Lower leg skin (tissue), 4 donors: ENCODE results near the gene PDE1A. TPM values are rescaled to one million over a fixed set of nuclear protein-coding genes. Genes with fewer than 3 reads are reported as not detected.

ENCODE experiments used
- DNase-seq, 2 donors: peaks; one replicate each; pipeline ENCODE4 v3.0.0-alpha.2; 2019; ENCODE audit warnings: low spot score in 2 of 2
- H3K4me3 ChIP-seq: fragments of 200-600 bp; sonication (generic); 2 replicates; pipeline ENCODE4 v1.5.1; 2017; ENCODE audit warnings: mild to moderate bottlenecking, low read depth; ENCODE audit not compliant: poor library complexity, severe bottlenecking
- POLR2A ChIP-seq, 2 donors: fragments of 450-650 bp; IDR thresholded peaks; one replicate each; pipeline ENCODE4 v1.6.1; 2016 to 2017; ENCODE audit warnings: antibody characterized with exemption in 2 of 2, mild to moderate bottlenecking in 1 of 2, moderate library complexity in 1 of 2
- WGBS, 2 donors: methylation state at CpG; one replicate each; pipeline ENCODE4 v1.1.5; 2018; 5-methylcytosine and 5-hydroxymethylcytosine counted together
- intact Hi-C: fragments of 100-400 bp; cut with DNase I; formaldehyde crosslinking; loops from one replicate; pipeline ENCODE4 v1.15.0; 2023; ENCODE audit warnings: low total_unique reads
- total RNA-seq, 4 donors: library from RNA; depleted of rRNA; stranded (reverse); fragments of >200 nt; gene quantifications; one replicate each; pipeline ENCODE4 v1.1.0, GENCODE V29; 2016
- TF ChIP-seq, protein P1 (sequence below), 3 donors: fragments of 450-650 bp; IDR thresholded peaks; one replicate each; pipeline ENCODE4 v1.5.1; 2016; ENCODE audit warnings: antibody characterized with exemption in 3 of 3, mild to moderate bottlenecking in 3 of 3, moderate library complexity in 2 of 3

The PDE1A gene
- total RNA-seq, 4 donors from 2014 or later = 0.11 to 4.3 (median 2.2) TPM

DNA sequence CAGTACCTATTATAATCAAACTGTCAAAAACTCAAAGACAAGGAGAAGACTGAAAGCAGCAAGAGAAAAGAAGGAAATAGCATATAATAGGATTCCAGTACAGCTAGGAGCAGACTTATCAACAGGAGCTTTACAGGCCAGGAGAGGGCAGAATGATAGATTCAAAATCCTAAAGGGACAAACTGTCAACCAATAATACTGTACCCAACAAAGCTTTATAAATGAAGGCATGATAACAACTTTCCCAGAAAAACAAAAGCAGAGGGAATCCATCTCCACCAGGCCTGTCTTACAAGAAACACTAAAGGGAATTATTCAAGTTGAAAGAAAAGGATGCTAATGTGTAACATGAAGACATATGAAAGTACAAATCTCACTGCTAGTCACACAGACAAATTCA is 42.0 kb downstream of the PDE1A start:
- no peak overlapping the region for H3K4me3 ChIP-seq
- intact Hi-C loops = no loop called here
- no peak for TF ChIP-seq POLR2A (IDR thresholded peaks at IDR 0.05)

DNA sequence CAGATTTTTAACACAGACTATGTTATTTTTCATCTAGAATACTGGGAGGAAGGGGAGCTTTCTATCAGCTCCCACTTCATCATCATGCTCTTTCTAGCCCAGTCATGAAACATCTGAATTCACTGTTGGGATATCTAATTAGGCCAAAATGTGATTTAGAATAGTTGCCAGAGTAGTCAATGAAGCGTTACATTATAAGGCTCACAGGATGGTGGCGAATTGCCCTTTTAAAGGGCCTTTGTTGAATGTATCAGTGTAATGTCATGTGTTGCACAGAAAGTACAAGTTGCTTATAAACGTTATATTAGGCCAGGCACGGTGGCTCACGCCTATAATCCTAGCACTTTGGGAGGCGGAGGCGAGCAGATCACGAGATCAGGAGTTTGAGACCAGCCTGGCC is 45.6 kb downstream of the PDE1A start:
- 84 to 91% methylated on average over 8 of the region's 8 CpGs for WGBS, 2 donors
- H3K4me3 ChIP-seq = no peak overlapping the region
- TF ChIP-seq POLR2A (IDR thresholded peaks at IDR 0.05) = no peak
- TF ChIP-seq, protein P1, sequence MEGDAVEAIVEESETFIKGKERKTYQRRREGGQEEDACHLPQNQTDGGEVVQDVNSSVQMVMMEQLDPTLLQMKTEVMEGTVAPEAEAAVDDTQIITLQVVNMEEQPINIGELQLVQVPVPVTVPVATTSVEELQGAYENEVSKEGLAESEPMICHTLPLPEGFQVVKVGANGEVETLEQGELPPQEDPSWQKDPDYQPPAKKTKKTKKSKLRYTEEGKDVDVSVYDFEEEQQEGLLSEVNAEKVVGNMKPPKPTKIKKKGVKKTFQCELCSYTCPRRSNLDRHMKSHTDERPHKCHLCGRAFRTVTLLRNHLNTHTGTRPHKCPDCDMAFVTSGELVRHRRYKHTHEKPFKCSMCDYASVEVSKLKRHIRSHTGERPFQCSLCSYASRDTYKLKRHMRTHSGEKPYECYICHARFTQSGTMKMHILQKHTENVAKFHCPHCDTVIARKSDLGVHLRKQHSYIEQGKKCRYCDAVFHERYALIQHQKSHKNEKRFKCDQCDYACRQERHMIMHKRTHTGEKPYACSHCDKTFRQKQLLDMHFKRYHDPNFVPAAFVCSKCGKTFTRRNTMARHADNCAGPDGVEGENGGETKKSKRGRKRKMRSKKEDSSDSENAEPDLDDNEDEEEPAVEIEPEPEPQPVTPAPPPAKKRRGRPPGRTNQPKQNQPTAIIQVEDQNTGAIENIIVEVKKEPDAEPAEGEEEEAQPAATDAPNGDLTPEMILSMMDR (IDR thresholded peaks at IDR 0.05) = no peak
- DNase-seq = no peak
- intact Hi-C loops = no loop called here

More for the DNA sequence above, 42.0 kb downstream of the PDE1A start:
- DNase-seq = no peak

GRCh38 chr2:182379241-182379640 is 47.6 kb downstream of the PDE1A start:
- DNase-seq = no peak
- 6 to 9% methylated on average over 1 of the region's 1 CpG for WGBS, 2 donors
- TF ChIP-seq, protein P1 (IDR thresholded peaks at IDR 0.05) = no peak
- no peak for TF ChIP-seq POLR2A (IDR thresholded peaks at IDR 0.05)
- intact Hi-C loops = no loop called here
- no peak overlapping the region for H3K4me3 ChIP-seq

DNA sequence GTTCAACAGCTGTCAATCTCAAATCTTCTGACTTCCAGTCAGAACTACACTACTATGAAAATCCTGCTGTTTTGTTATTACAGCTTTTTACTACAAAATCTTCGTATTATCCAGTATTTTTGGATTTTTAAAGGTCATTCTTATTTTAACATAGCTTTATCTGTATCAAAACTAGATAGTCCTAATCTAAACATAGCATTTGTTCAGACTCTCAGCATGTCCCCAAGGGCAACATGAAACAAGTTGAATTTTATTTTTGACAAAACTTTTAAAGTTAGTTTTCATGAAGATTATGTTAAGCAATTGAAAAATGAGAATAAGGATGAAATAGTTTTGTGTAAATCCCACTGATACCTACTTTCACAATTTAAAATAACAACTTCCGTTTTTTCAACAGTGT is 48.1 kb downstream of the PDE1A start:
- H3K4me3 ChIP-seq = no peak overlapping the region
- no peak for TF ChIP-seq POLR2A (IDR thresholded peaks at IDR 0.05)
- TF ChIP-seq, protein P1 (IDR thresholded peaks at IDR 0.05) = no peak
- intact Hi-C loops = no loop called here
- DNase-seq = no peak
- 43 to 48% methylated on average over 2 of the region's 2 CpGs for WGBS, 2 donors

DNA sequence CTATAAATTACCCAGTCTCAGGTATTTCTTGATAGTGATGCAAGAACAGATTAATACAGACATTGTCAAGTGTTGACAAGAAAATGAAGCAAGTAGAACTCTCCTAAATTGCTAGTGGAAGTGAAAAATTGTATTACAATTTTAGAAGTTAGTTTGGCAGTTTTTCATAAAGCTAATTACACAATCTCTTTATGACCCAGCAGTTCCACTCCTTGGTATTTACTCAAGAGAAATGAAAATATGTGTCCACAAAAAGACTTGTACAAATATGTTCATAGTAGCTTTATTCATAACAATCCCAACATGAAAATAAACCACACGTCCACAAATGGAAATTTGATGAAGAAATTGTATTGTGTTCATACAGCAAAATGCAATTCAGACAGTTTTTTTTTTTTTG is 49.4 kb downstream of the PDE1A start:
- DNase-seq = no peak
- WGBS, 2 donors = 73 to 75% methylated on average over 1 of the region's 1 CpG
- intact Hi-C loops = no loop called here
- no peak for TF ChIP-seq POLR2A (IDR thresholded peaks at IDR 0.05)
- TF ChIP-seq, protein P1 (IDR thresholded peaks at IDR 0.05) = no peak
- H3K4me3 ChIP-seq = no peak overlapping the region

DNA sequence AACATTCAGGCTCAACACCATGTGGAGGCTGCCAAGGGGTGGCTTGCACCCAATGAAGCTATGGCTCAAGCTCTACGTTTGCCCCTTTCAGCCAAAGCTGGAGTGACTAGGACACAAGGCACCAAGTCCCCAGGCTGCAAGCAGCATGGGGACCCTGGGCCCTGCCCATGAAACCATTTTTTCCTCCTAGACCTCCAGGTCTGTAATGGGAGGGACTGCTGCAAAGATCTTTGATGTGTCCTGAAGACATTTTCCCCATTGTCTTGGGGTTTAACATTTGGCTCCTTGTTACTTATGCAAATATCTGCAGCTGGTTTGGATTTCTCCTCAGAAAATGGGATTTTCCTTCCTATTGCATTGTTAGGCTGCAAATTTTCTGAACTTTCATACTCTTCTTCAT is 51.0 kb downstream of the PDE1A start:
- intact Hi-C loops = no loop called here
- no peak for TF ChIP-seq POLR2A (IDR thresholded peaks at IDR 0.05)
- TF ChIP-seq, protein P1 (IDR thresholded peaks at IDR 0.05) = no peak
- WGBS, 2 donors = 78 to 80% methylated on average over 1 of the region's 1 CpG
- no peak overlapping the region for H3K4me3 ChIP-seq
- no peak for DNase-seq
